Tibial nerve (tissue), 4 donors: ENCODE measurements around the gene NARS2. TPM values are rescaled to one million over a fixed set of nuclear protein-coding genes. Genes with fewer than 3 reads are reported as not detected.

Source experiments
- DNase-seq, 2 donors: peaks; one replicate each; pipeline ENCODE4 v3.0.0-alpha.2; 2019; ENCODE audit warnings: low spot score in 2 of 2
- H3K27ac ChIP-seq, 4 donors: fragments of 200-600 bp; sonication (generic) in 3 of 4; one replicate each; pipeline ENCODE4 v1.5.1; 2017 to 2019; ENCODE audit warnings: mild to moderate bottlenecking in 1 of 4
- H3K27me3 ChIP-seq, 2 donors: fragments of 200-600 bp; sonication (generic) in 1 of 2; one replicate each; pipeline versions ENCODE4 v1.5.1 to v1.6.0; 2017 to 2019
- H3K36me3 ChIP-seq, 3 donors: fragments of 200-600 bp; sonication (generic); one replicate each; pipeline ENCODE4 v1.5.1; 2018 to 2019
- H3K4me1 ChIP-seq, 4 donors: fragments of 200-600 bp; sonication (generic) in 3 of 4; one replicate each; pipeline ENCODE4 v1.5.1; 2017 to 2019
- H3K4me3 ChIP-seq, 4 donors: fragments of 200-600 bp; sonication (generic) in 3 of 4; one replicate each; pipeline ENCODE4 v1.5.1; 2017 to 2019; ENCODE audit warnings: mild to moderate bottlenecking in 1 of 4, moderate library complexity in 1 of 4
- H3K9me3 ChIP-seq, 4 donors: fragments of 200-600 bp; sonication (generic) in 3 of 4; one replicate each; pipeline ENCODE4 v1.5.1; 2017 to 2019
- EP300 ChIP-seq, 2 donors: sonication (generic); formaldehyde crosslinking; IDR thresholded peaks; one replicate each; pipeline ENCODE4 v1.6.1; 2017; ENCODE audit warnings: antibody characterized with exemption in 2 of 2, mild to moderate bottlenecking in 1 of 2
- POLR2A ChIP-seq, 2 donors: fragments of 450-650 bp; IDR thresholded peaks; one replicate each; pipeline ENCODE4 v1.6.1; 2017; ENCODE audit warnings: antibody characterized with exemption in 2 of 2, mild to moderate bottlenecking in 2 of 2, moderate library complexity in 2 of 2
- WGBS, 2 donors: methylation state at CpG; one replicate each; pipeline ENCODE4 v1.1.5; 2018; 5-methylcytosine and 5-hydroxymethylcytosine counted together
- total RNA-seq, 4 donors: library from RNA; depleted of rRNA; stranded (reverse); fragments of >200 nt; gene quantifications; one replicate each; pipeline ENCODE4 v1.1.0, GENCODE V29; 2016
- TF ChIP-seq, protein P1 (sequence below), 5 experiments: fragments of 200-600 bp in 3 of 5; fragments of 450-650 bp in 2 of 5; sonication (generic) in 3 of 5; IDR thresholded peaks; one replicate each; pipeline ENCODE4 v1.5.1; 2016 to 2019; ENCODE audit warnings: antibody characterized with exemption in 5 of 5, mild to moderate bottlenecking in 3 of 5, moderate library complexity in 2 of 5

The NARS2 gene
- total RNA-seq, 4 donors from 2014 or later = 16.5 to 23.8 (median 19.2) TPM

DNA sequence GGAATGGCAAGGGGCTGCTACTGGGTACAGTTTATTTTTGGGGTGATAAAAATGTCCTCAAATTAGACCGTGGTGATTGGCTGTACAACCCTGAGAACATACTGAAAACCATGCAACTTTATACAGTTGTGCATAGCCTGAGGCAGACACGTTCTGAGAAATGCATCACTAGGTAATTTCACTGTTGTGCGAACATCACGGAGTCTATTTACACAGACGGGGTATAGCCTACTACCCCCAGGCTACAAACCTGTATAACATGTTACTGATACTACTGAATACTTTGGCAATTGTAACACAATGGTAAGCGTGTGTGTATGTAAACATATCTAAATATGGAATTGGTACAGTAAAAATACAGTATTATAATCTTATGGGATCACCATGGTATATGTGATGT, 23.6 kb downstream of the NARS2 start:
- no peak overlapping the region for H3K4me3 ChIP-seq
- peak overlapping the region in 1 of 4 donors; percentile 56 for H3K27ac ChIP-seq
- no peaks in the 10 kb centered on the region for H3K27me3 ChIP-seq
- H3K4me1 ChIP-seq = peaks cover 0 to 25% (median 11%) of the 10 kb centered on the region in 4 donors
- no peaks in the 10 kb centered on the region for H3K9me3 ChIP-seq
- H3K36me3 ChIP-seq = peaks cover 0 to 11% (median 0%) of the 10 kb centered on the region in 3 donors
- WGBS, 2 donors = 72 to 76% methylated on average over 6 of the region's 6 CpGs
- TF ChIP-seq POLR2A (IDR thresholded peaks at IDR 0.05) (no peak), EP300 (IDR thresholded peaks at IDR 0.05) (no peak)
- TF ChIP-seq, protein P1, sequence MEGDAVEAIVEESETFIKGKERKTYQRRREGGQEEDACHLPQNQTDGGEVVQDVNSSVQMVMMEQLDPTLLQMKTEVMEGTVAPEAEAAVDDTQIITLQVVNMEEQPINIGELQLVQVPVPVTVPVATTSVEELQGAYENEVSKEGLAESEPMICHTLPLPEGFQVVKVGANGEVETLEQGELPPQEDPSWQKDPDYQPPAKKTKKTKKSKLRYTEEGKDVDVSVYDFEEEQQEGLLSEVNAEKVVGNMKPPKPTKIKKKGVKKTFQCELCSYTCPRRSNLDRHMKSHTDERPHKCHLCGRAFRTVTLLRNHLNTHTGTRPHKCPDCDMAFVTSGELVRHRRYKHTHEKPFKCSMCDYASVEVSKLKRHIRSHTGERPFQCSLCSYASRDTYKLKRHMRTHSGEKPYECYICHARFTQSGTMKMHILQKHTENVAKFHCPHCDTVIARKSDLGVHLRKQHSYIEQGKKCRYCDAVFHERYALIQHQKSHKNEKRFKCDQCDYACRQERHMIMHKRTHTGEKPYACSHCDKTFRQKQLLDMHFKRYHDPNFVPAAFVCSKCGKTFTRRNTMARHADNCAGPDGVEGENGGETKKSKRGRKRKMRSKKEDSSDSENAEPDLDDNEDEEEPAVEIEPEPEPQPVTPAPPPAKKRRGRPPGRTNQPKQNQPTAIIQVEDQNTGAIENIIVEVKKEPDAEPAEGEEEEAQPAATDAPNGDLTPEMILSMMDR (IDR thresholded peaks at IDR 0.05) = no peak
- no peak for DNase-seq

DNA sequence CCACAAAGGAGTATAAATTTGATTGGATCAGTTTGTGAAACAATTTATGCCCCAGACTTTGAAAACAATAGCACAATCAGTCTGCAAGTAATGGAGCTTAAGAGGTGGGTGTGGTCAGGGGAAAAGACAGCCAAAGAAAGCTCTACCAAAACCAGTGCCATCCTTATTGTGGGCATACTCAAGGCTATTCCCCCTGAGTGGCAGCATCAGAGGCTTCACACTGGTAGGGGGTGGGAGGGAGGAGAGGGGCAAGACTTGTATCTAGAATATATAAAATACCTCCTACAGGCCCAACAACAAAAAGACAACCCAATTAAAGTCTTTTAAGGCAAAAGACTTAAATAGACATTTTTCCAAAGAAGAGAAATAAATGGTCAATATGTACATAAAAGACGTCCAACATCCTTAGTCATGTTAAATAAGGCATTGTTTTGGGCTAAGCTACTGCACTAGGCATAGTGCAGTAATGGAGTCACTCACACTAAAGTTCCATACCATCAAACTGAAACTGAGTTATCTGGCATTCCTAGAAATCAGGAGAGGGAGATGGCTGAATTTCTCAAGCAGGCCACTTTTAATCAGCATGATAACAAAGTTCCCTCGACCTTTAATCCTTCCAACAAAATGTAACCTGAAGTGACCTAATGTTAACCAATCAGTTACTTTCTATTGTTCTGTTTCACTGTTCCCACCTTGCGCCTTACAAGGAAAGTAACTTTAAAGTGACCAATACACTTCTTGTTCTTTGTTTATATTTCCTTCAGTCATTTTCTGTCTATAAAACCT, 24.8 kb downstream of the NARS2 start:
- 46 to 52% methylated on average over 3 of the region's 3 CpGs for WGBS, 2 donors
- DNase-seq = no peak
- Histone ChIP-seq H3K27me3 (no peaks in the 10 kb centered on the region), H3K9me3 (no peaks in the 10 kb centered on the region), H3K4me3 (no peak overlapping the region), H3K4me1 (peaks cover 0 to 25% (median 11%) of the 10 kb centered on the region in 4 donors), H3K27ac (peak overlapping the region in 2 of 4 donors; percentile 3 to 56), H3K36me3 (peaks cover 0 to 11% (median 0%) of the 10 kb centered on the region in 3 donors)
- TF ChIP-seq, protein P1 (IDR thresholded peaks at IDR 0.05) = no peak
- no peak for TF ChIP-seq EP300 (IDR thresholded peaks at IDR 0.05)
- TF ChIP-seq POLR2A (IDR thresholded peaks at IDR 0.05) = no peak

DNA sequence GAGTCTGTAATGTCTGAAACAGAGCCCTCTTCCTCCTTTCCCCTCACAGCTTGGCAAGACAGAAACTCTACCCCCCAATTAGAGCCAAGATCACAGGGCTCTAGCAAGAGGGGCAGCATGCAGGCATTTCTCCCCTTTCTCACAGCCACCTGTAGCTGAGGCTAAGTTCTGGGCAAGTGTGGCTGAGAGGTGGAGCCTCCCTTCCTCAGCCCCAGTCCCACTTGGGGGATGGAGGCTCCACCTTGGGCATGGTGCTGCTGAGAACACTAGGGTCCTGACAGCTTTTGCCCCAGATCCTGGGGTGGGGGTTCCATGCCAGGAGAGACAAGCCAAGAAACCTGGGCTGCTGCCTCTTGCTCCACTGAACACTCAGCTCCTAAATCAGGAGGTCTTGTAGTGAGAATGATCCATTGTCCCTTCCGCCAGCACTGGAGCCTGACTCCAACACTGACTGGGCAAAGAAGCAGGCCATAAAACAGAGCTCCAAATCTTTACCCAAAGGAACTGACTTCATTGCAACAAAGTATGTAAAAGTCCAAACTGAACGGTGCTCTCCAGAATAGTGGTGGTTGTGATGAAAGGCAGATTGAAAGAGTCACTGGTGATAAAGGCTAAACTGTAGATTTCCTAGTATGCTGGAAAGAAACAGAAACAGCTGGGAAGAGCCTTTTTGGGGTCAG, 25.6 kb downstream of the NARS2 start:
- 44 to 68% methylated on average over 2 of the region's 2 CpGs for WGBS, 2 donors
- no peak for DNase-seq
- H3K4me1 ChIP-seq = peaks cover 0 to 25% (median 11%) of the 10 kb centered on the region in 4 donors
- H3K27ac ChIP-seq = peak overlapping the region in 2 of 4 donors; percentile 37 to 44
- peaks cover 0 to 11% (median 0%) of the 10 kb centered on the region in 3 donors for H3K36me3 ChIP-seq
- H3K9me3 ChIP-seq = no peaks in the 10 kb centered on the region
- no peak for TF ChIP-seq EP300 (IDR thresholded peaks at IDR 0.05)
- TF ChIP-seq POLR2A (IDR thresholded peaks at IDR 0.05) = no peak
- TF ChIP-seq, protein P1 (IDR thresholded peaks at IDR 0.05) = no peak
- no peaks in the 10 kb centered on the region for H3K27me3 ChIP-seq
- no peak overlapping the region for H3K4me3 ChIP-seq

DNA sequence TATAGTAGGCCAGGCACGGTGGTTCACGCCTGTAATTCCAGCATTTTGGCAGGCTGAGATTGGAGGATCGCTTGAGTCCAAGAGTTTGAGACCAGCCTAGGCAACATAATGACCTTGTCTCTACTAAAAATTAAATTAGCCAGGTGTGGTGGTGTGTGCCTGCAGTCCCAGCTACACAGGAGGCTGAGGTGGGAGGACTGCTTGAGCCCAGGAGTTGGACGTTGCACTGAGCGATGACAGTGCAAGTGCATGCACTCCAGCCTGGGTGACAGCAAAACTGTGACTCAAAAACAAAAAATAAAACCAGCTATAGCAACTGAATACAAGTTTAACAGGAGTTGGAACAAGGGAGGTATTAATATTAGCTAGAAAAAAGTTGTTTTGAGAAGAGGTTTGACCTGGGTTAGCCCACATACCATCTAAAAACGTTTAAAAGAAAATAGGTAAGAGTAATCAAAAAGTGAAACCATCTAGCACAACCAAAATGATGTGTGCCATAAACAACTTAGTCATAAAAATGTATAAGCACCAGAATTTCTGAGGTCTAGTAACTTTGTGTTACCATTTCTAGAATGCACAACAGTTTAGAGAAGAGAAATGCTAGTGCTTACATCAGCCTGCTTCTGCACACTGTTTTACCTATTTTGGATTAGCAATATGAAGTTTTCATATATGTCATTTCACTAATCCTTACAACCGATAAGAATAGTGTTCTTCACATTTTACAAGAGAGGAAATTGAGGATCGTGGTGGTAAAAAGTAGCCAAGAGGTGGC, 26.5 kb downstream of the NARS2 start:
- peaks cover 0 to 11% (median 0%) of the 10 kb centered on the region in 3 donors for H3K36me3 ChIP-seq
- TF ChIP-seq EP300 (IDR thresholded peaks at IDR 0.05) = no peak
- TF ChIP-seq POLR2A (IDR thresholded peaks at IDR 0.05) = no peak
- TF ChIP-seq, protein P1 (IDR thresholded peaks at IDR 0.05) = no peak
- WGBS, 2 donors = 89 to 90% methylated on average over 8 of the region's 8 CpGs
- H3K27ac ChIP-seq = no peak overlapping the region
- no peaks in the 10 kb centered on the region for H3K27me3 ChIP-seq
- no peaks in the 10 kb centered on the region for H3K9me3 ChIP-seq
- no peak for DNase-seq
- peaks cover 0 to 25% (median 11%) of the 10 kb centered on the region in 4 donors for H3K4me1 ChIP-seq
- H3K4me3 ChIP-seq = no peak overlapping the region
